ENCODE results near the gene ST3GAL2.

GRCh38 chr16:70442344-70442743, 3.4 kb upstream of the ST3GAL2 start:
- TF ChIP-seq CTCF (conservative IDR thresholded peaks at IDR 0.05; ENCODE audit: low read length) (no peak), EZH2phosphoT487 (IDR thresholded peaks at IDR 0.05; ENCODE audit: borderline replicate concordance, low read depth, low read length) (no peak)

Data from OCI-LY7 (cell line).